GM12873 (cell line): ENCODE data around the gene ZNF618.

Experiments
- TF ChIP-seq, protein P1 (sequence below): IDR thresholded peaks from 2 replicates; pipeline ENCODE4 v1.5.1; 2012; ENCODE audit warnings: low read depth, mild to moderate bottlenecking, moderate library complexity, low read length, control low read depth; ENCODE audit not compliant: insufficient read depth; ENCODE audit errors: missing control alignments

ZNF618 gene

DNA sequence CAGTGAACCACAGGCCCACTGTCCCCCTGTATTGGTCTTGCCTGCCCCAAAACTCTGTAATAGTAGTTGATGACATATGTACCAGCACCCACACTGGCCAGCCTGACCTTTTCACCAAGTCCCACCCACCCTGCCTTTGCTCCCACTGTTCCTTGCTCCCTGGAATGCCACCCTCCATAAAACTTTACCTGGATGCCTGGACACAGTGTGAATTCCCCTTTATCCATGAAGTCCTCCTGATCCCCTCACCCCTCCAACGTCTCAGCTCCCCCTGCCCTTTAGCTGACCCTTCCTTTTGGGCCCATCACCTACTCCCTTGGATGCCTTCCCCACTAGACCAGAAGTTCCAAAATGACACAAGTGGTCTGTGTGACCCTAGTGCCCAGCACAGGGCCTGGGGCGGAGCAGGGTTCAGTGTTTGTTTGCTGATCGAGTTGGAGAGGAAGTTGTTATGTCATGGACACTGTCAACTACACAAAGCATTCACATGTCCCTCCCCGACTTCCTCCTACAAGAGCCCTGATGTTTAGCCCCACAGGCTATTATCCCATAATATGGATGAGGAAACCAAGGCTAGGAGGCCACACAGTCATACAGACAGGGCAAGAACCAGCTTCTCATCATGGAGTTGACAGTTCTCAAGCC, 185.8 kb downstream of the ZNF618 start:
- TF ChIP-seq, protein P1, sequence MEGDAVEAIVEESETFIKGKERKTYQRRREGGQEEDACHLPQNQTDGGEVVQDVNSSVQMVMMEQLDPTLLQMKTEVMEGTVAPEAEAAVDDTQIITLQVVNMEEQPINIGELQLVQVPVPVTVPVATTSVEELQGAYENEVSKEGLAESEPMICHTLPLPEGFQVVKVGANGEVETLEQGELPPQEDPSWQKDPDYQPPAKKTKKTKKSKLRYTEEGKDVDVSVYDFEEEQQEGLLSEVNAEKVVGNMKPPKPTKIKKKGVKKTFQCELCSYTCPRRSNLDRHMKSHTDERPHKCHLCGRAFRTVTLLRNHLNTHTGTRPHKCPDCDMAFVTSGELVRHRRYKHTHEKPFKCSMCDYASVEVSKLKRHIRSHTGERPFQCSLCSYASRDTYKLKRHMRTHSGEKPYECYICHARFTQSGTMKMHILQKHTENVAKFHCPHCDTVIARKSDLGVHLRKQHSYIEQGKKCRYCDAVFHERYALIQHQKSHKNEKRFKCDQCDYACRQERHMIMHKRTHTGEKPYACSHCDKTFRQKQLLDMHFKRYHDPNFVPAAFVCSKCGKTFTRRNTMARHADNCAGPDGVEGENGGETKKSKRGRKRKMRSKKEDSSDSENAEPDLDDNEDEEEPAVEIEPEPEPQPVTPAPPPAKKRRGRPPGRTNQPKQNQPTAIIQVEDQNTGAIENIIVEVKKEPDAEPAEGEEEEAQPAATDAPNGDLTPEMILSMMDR: no peak

DNA sequence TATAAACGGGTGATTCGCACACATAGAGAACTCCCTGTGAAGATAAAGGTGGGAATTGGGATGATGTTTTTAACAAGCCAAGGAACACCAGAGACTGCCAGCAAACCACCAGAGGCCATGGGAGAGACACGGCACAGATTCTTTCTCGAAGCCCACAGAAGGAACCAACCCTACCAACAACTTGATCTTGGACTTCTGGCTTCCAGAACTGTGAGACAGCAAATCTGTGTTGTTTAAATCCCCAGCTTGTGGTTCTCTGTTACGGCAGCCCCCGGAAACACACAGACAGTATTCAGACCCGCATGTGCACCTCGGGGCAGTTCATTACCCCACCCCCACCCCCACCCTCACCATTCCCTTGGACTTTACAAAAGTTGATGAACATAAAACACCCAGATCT, 189.2 kb downstream of the ZNF618 start:
- TF ChIP-seq, protein P1: no peak

DNA sequence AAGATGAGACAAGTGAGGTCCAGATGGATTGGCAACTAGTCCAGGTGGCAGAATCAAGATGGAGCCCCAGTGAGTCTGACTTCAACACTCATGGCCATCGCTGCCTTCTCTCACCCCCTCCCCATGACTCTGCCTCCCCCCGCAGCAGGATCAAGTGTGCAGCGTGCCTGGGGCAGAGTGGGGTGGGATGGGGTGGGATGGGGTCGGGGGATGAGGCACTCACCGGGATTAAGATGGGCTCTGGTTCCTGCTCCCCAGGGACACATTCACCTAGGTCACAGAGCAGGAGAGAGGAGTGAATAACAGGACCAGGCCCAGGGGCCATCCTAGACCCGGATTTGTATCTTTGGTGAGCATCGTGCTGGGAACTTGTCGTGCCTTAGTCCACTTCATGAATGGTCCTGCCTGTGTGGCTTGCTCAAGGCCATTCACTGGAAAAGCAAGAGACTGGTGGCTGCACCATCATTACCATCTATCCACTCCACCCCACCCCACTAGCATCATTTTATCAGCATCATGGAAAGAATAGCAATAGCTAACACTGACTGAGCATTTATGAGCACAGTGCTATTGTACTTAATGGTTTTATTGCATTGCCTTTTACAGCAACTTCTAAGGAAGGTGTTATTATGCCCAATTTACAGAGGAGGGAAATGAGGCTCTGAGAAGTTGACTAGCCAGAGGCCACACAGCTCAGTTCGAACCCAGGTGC, 193.5 kb downstream of the ZNF618 start:
- TF ChIP-seq, protein P1: no peak

DNA sequence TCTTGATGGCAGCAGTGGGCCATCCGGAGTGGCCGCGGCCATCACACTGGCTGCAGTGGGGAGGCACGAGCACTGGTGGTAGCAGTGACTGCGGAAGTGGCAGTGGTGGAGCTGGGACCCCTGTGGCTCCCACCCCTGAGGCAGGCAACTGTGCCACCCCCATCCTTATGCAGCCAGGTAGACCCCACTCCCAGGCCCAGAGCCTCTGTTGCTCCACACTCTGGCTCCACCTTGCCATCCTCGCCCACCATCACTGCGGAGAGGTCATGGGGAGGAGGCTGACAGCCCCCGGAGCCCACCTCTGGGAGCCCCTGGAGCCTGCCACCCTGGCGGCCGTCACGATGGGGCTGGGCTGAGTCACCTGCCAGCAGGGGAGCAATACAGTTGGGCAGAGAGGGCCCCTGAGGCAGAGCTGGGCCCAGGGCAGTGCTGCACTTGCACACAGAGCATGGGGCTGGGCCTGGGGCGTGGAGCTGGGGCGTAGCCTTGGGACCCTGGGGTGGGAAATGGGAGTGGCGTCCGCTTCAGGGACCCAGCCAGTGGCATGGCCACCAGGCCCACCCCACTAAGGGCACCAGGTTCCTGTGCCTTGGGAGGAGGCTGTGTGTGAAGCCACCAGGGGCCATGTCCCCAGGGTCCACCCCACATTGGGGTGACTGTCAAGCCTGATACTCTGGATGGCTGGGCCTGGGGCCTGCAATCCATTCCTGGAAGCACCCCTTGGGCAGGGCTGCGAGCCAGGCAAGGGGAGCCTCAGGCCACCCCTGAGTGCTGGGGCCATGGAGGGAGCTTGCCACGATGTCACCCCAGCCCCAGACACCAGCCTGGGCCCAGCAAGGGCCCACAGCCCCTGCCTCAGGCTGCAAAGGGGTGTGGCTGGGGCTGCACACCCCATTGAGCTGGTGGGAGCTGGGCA, 194.3 kb downstream of the ZNF618 start:
- TF ChIP-seq, protein P1: no peak

DNA sequence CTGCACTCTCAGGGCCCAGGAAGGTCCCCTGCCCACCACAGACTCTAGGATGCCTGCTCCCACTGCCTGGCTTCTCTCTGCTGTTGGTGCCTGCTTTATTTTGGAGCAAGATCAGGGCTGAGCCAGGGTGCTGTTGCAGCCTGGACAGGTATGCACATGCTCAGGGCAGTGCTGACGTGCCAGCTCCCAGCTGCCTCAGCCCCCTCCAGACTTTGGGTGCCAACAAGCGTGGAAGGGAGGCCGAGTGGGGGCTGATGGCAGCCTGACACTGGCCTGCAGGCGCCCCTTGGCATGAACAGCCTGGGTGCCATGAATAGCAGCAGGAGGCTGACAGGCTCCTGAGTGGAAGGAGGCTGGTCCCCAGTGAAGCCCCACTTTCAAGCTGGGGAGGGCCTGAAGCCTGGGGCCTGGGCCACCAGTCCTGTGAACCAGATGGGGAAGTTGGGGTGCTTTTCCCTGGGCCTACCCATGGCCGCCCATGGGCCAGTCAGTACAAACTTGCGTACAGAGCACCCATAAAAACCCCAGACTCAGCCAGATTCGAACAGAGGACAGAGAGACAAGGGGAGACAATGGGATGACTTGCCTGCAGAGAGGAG, 195.2 kb downstream of the ZNF618 start:
- TF ChIP-seq, protein P1: no peak

DNA sequence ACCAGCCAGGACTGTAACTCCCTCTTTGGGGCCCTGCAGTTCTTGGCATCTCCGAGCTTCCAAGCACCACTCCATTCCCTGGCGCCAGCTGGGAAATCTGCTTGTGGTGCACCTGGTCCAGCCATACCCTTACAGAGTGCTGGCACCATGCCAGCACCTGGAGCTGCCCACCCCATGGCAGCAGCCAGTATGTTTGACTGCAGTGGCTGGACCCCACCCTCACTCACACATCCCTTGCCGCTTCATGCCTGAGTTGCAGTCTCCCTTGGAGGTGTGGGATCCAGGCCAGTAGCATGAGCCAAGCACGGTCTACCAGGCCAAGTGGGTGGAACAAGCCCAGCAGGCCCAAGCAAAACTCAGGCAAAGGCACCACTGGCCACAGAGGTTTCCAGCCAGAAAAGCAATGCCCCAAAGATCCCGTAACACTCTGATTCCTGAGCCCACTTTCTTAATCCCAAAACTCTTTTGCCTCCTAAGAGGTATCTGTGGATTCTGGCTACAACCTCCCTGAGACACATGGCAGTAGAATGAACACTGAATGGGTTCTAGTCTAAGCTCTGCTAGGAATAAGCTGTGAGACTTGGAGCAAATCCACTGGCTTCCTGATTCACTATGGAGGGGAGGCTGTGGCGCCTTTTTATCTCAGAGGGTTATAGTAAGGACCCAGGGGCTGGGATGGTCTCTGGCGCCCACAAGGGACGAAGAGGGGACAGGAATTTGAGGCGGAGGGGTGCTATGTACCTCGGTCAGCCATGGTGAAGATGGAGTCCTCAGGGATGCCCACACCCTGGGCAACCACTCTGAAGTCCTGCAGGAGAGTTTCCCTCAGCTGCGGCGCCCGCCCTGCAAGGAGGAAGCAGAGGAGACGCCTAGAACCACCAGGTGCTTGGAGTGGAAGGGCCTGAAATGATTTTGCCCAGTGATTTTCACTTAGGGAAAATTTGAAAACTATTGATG, 196.4 kb downstream of the ZNF618 start:
- TF ChIP-seq, protein P1: no peak
